HG03045 (cell line): Measurements from ENCODE around the gene ATG7.
"Not testable (repeated sequence)": the region's sequence is repeated elsewhere in the genome, so short reads cannot be mapped to it uniquely, and the experiment has no call there.

ENCODE experiments used
- ATAC-seq: cut with Tn5 transposase; IDR thresholded peaks from one replicate; pipeline ENCODE4 v1.9.1; 2021; ENCODE audit warnings: mild to moderate bottlenecking, moderate library complexity; ENCODE audit not compliant: unreplicated experiment

The ATG7 gene

DNA sequence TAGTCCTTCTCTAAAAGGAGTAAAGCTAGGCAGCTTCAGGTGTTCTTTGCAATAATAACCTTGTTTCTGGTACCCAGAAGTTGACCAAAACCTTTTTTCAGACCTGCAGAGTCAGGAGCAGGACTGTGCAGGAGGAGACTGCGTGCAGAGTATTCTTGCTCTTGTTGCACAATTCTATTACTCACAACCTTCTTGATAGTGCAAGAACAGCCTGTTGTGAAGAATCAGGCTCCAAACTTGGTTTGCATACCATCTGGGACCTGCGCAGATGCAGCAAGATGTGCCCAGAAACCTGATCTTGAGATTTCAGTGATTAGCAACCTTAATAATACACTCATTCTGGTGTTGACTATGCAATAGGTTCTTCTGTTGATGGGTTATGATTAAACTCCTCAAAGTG is 111.9 kb downstream of the ATG7 start:
- no peak for ATAC-seq

DNA sequence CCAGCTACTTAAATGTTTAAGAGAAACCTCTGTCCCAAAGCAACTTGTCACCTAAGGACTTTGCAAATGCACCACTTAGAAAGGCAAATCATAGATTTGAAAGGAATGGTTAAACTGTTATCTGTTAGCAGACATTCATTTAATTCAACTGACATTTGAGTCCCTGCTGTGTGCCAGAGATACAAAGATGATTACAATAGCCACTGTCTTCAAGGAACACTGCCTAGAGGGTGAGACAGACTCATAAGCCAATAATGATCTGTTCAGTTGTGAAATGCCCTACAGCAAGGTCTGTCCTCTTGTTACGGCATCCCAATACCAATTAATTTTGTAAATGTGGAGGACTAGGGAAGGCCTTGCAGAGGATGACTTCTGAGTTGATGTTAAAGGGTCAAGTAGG is 113.1 kb downstream of the ATG7 start:
- ATAC-seq: no peak

GRCh38 chr3:11385891-11386290 is 113.7 kb downstream of the ATG7 start:
- ATAC-seq: no peak

GRCh38 chr3:11386465-11387113 is 114.4 kb downstream of the ATG7 start:
- no peak for ATAC-seq

- no peak for ATAC-seq
Measured at GRCh38 chr3:11389386-11390268, 117.4 kb downstream of the ATG7 start.

DNA sequence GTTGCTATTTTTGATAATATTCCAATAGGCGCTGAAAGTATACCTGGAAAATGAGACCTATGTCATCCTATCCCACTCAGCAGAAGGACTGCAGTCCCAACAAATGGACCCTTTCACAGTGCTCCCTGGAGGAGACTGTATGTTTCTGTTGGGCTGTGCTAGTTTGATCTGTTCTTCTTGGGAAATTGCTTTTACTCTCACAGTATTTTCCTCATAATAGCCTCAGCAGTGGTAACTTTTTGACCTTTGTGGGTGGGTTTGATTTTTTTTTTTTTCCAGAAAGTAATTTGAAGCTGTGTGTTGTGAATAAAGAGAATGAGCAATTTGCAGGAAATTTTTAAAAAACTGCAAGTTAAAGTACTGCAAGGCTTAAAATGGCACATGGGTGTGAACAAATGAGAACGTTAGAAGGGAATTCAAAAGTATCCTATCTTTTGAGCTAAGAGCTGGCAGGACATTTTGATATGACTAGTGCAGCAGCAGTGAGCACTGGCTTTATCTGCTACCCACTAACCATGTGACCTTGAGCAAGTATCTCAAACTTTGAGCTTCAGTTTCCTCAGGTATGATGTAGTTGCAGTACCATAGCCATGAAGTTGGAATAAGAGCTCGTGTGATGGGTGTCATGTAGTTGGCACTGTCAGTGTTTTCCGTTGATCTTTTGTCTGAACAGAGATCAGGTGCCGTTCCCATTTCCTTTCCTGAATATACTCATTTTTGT is 118.4 kb downstream of the ATG7 start:
- no peak for ATAC-seq

DNA sequence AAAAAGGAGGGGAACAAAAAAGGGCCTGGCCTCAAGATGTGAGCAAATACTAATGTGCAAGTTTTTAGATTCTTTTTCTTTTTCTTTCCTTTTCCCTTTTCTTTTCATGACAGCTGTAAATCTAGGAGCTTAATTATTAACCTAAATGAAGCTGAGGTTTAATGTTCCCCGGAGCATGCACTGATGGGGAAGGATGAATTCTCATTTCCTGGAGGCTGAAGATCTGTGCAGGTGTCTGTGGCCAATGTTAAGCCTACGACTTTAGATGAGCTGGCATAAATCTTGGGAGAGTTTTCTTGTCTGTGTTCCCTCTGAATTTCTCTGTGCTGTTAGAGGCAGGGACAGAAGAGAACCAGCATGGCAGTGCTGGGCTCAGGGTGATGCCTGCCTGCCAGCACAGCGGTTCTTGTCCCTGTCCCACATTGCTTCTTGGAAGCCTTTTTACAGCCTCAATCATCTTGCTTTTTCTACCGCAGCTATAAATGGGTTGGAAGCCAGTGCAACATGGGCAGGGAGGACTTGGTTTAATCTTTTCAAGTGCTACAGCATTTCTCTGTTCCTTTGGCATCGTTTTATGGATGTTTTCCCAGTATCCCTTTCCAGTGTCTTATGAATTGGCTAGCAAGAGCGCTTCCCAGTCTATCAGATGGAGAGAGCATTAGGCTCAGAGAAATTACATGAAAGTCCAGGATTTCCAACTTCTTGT is 119.1 kb downstream of the ATG7 start:
- no peak for ATAC-seq

DNA sequence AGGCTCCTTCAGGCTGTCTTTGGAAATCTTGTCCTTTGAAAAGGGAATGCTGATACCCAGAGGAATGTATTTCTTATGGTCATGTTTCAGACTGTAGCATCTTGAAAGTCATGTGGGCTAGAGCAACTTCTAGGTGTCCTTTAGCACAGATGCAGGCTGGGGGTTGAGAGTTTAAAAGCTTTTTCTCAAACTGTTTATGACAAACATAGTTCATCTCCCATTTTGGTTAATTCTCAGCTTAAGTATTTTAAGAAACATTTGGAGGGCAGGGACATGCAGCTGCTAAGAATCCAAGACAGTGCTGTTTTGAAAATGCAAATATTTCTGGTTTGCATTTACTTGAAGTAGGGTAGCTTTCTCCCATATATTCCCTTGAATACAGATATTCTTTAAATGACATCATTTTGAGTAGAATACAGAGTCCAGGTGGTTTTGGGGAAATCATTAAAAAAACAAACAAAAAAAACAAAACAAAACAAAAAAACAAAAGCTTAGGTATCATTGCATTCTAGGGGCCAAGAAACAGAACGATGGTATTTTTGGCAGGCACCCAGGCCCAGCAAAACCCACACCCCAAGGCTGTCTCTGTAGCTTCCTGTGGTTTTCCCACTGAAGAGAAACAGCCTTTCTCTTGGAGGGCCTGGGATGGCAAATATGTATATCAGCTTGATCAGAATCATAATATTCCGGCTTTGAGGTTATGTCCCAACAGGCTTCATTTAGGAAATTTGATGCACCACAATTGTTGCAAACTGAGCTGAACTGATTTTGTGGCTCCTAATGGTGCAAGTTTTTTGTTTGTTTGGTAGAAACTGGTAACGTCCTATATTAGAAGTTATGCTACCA is 120.0 kb downstream of the ATG7 start:
- no peak for ATAC-seq

DNA sequence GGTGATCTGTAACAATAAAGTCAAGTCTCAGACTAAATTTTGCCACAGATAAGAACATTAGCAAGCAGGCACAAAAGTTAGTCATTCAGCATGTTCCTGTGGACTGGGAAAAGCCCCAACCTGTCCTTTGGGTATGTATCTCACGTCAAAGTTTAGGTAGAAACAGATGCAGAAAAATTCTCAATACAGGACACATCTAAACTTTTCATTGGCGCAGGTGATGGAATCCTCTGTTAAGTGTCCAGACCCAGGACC is 120.6 kb downstream of the ATG7 start:
- ATAC-seq: no peak

- no peak for ATAC-seq
Measured at GRCh38 chr3:11393401-11393800, 121.2 kb downstream of the ATG7 start.

DNA sequence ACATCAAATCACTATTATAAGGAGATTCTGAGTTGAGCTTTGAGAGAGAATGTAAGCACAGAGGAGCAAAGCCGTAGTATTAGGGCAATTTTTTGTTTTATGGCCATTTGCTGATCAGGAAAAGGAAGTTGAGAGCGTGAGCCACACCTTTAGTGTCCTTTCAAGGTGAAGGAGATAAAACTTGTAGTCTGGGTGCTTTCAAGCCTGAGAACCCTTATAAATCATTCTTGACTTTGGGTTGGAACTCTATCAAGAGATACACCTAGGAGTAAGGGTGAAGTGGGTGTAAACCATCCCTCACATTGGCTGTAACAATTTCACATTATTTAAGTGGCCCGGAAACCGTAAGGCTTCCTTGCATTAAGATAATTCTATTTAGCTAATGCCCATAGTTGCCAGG is 122.2 kb downstream of the ATG7 start:
- no peak for ATAC-seq

GRCh38 chr3:11400213-11400612 is 128.0 kb downstream of the ATG7 start:
- ATAC-seq: no peak

- no peak for ATAC-seq
Measured at GRCh38 chr3:11401434-11401833, 129.2 kb downstream of the ATG7 start.

GRCh38 chr3:11405323-11405722 is 133.1 kb downstream of the ATG7 start:
- no peak for ATAC-seq

DNA sequence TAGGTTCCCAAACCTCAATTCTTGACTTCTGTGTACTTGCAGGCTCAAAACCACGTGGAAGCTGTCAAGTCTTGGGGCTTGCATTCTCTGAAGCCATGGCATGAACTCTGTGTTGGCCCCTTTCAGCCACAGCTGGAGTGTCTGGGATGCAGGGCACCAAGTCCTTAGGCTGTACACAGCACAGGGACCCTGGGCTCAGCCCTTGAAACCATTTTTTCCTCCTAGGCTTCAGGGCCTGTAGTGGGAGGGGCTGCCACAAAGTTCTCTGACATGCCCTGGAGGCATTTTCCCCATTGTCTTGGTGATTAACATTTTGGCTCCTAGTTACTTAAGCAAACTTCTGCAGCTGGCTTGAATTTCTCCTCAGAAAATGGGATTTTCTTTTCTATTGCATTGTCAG is 135.4 kb downstream of the ATG7 start:
- ATAC-seq: no peak

- ATAC-seq: not testable (repeated sequence)
Measured at GRCh38 chr3:11408324-11408859, 136.2 kb downstream of the ATG7 start.

GRCh38 chr3:11410564-11410963 is 138.4 kb downstream of the ATG7 start:
- no peak for ATAC-seq

GRCh38 chr3:11411956-11412355 is 139.8 kb downstream of the ATG7 start:
- no peak for ATAC-seq

DNA sequence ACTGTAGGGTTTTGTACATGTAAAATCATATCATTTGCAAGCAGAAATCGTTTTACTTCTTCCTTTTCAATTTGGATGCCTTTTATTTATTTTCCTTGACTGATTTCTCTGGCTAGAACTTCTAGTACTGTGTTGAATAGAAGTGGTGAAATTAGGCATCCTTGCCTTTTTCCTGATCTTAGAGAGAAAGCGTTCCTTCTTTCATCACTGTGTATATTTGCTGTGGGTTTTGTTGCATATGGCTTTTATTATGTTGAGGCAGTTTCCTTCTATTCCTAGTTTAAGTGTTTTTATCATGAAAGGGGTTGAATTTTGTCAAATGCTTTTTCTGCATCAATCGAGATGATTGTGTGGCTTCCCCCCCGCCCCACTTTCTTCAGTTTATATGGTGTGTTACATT is 140.9 kb downstream of the ATG7 start:
- ATAC-seq: no peak

GRCh38 chr3:11415099-11415498 is 142.9 kb downstream of the ATG7 start:
- no peak for ATAC-seq
